DND-41 (cell line): Measurements from ENCODE around the gene CLEC2D.
"Not testable (repeated sequence)": the region's sequence is repeated elsewhere in the genome, so short reads cannot be mapped to it uniquely, and the experiment has no call there.

ENCODE experiments used
- ATAC-seq: fragments of 200-7000 bp; cut with Tn5 transposase; 3 replicates; pipeline ENCODE4 v1.9.1; 2021; ENCODE audit warnings: low read depth; ENCODE audit not compliant: insufficient read depth
- DNase-seq: peaks from one replicate; pipeline ENCODE4 v3.0.0-alpha.2; 2020
- H2AFZ ChIP-seq: 2 replicates; pipeline ENCODE4 v1.6.0; 2012; ENCODE audit warnings: low read depth, low read length
- H3K27ac ChIP-seq: 2 replicates; pipeline ENCODE4 v1.5.1; 2012; ENCODE audit warnings: low read length, inconsistent platforms
- H3K27me3 ChIP-seq: fragments of 200-600 bp; sonication (generic); 2 replicates; pipeline ENCODE4 v1.6.0; 2012; ENCODE audit warnings: low read length, mild to moderate bottlenecking, inconsistent platforms; ENCODE audit not compliant: insufficient read depth, poor library complexity
- H3K36me3 ChIP-seq: 2 replicates; pipeline ENCODE4 v1.5.1; 2012; ENCODE audit warnings: low read length, inconsistent platforms; ENCODE audit not compliant: insufficient read depth
- H3K4me1 ChIP-seq: 2 replicates; pipeline ENCODE4 v1.5.1; 2012; ENCODE audit warnings: mild to moderate bottlenecking, low read length; ENCODE audit not compliant: insufficient read depth
- H3K4me2 ChIP-seq: 2 replicates; pipeline ENCODE4 v1.6.0; 2012; ENCODE audit warnings: mild to moderate bottlenecking, moderate library complexity, low read length, inconsistent platforms; ENCODE audit not compliant: insufficient read depth
- H3K4me3 ChIP-seq, 2 experiments: fragments of 200-600 bp in 1 of 2; shearing (Covaris generic) in 1 of 2; 2 replicates each; pipeline ENCODE4 v1.5.1; 2012 to 2016; ENCODE audit warnings: inconsistent platforms in 2 of 2, low read length in 2 of 2, mild to moderate bottlenecking in 2 of 2, low read depth in 1 of 2, moderate library complexity in 1 of 2
- H3K79me2 ChIP-seq: 2 replicates; pipeline ENCODE4 v1.6.0; 2012; ENCODE audit warnings: low read length, inconsistent platforms; ENCODE audit not compliant: insufficient read depth
- H3K9ac ChIP-seq: 2 replicates; pipeline ENCODE4 v1.6.0; 2012; ENCODE audit warnings: low read depth, mild to moderate bottlenecking, inconsistent platforms, low read length, moderate library complexity
- H3K9me3 ChIP-seq: 2 replicates; pipeline ENCODE4 v1.5.1; 2012; ENCODE audit warnings: low read length, moderate library complexity, mild to moderate bottlenecking, inconsistent platforms; ENCODE audit not compliant: insufficient read depth, severe bottlenecking
- H4K20me1 ChIP-seq: 2 replicates; pipeline ENCODE4 v1.6.0; 2012; ENCODE audit warnings: low read length; ENCODE audit not compliant: insufficient read depth
- EZH2 ChIP-seq: IDR thresholded peaks from 3 replicates; pipeline ENCODE4 v1.6.1; 2012; ENCODE audit warnings: borderline replicate concordance, low read depth, mild to moderate bottlenecking, moderate library complexity, low read length, inconsistent platforms; ENCODE audit not compliant: severe bottlenecking
- TF ChIP-seq, protein P1 (sequence below): IDR thresholded peaks from 2 replicates; pipeline ENCODE4 v1.5.1; 2012; ENCODE audit warnings: borderline replicate concordance, low read length, moderate library complexity, mild to moderate bottlenecking; ENCODE audit not compliant: poor library complexity, severe bottlenecking; ENCODE audit errors: extremely low read depth

Gene CLEC2D

GRCh38 chr12:9732921-9733461 is 63.5 kb downstream of the CLEC2D start, which contains the start of gene CLECL1:
Gene CLECL1 (minus strand): TSS chr12:9733097.
- DNase-seq: no peak
- H3K9me3 ChIP-seq: no peaks in the 10 kb centered on the region
- no peak within 1 kb of the TSS for H3K9ac ChIP-seq
- no peak within 1 kb of the TSS for H3K27ac ChIP-seq
- no peak within 1 kb of the TSS for H3K4me3 ChIP-seq
- no peak for ATAC-seq
- no peaks in the 10 kb centered on the region for H3K36me3 ChIP-seq
- H3K27me3 ChIP-seq: no peaks in the 10 kb centered on the region
- H3K4me1 ChIP-seq: peaks cover 11% of the 10 kb centered on the region; the same call in 1 of the 2 replicates
- H3K4me2 ChIP-seq: no peak within 1 kb of the TSS
- no peak within 1 kb of the TSS for H2AFZ ChIP-seq
- H4K20me1 ChIP-seq: no peaks in the 10 kb centered on the region
- TF ChIP-seq, protein P1, sequence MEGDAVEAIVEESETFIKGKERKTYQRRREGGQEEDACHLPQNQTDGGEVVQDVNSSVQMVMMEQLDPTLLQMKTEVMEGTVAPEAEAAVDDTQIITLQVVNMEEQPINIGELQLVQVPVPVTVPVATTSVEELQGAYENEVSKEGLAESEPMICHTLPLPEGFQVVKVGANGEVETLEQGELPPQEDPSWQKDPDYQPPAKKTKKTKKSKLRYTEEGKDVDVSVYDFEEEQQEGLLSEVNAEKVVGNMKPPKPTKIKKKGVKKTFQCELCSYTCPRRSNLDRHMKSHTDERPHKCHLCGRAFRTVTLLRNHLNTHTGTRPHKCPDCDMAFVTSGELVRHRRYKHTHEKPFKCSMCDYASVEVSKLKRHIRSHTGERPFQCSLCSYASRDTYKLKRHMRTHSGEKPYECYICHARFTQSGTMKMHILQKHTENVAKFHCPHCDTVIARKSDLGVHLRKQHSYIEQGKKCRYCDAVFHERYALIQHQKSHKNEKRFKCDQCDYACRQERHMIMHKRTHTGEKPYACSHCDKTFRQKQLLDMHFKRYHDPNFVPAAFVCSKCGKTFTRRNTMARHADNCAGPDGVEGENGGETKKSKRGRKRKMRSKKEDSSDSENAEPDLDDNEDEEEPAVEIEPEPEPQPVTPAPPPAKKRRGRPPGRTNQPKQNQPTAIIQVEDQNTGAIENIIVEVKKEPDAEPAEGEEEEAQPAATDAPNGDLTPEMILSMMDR: no peak
- no peak for TF ChIP-seq EZH2
- no peaks in the 10 kb centered on the region for H3K79me2 ChIP-seq

GRCh38 chr12:9735601-9736000 is 66.1 kb downstream of the CLEC2D start:
- no peak for ATAC-seq
- H3K27ac ChIP-seq: no peak overlapping the region
- H4K20me1 ChIP-seq: no peaks in the 10 kb centered on the region
- H3K9ac ChIP-seq: no peak overlapping the region
- TF ChIP-seq, protein P1: no peak
- no peak for TF ChIP-seq EZH2
- H3K4me2 ChIP-seq: no peak overlapping the region
- H3K4me1 ChIP-seq: peaks cover 11% of the 10 kb centered on the region; the same call in 1 of the 2 replicates
- H3K4me3 ChIP-seq: no peak overlapping the region
- no peak for DNase-seq
- no peaks in the 10 kb centered on the region for H3K9me3 ChIP-seq
- H3K27me3 ChIP-seq: peaks cover 2% of the 10 kb centered on the region
- H2AFZ ChIP-seq: no peak overlapping the region
- H3K36me3 ChIP-seq: no peaks in the 10 kb centered on the region
- H3K79me2 ChIP-seq: no peaks in the 10 kb centered on the region

- Histone ChIP-seq H3K79me2 (no peaks in the 10 kb centered on the region), H3K27ac (no peak overlapping the region), H2AFZ (no peak overlapping the region), H3K9ac (no peak overlapping the region), H3K4me2 (no peak overlapping the region), H3K4me1 (peaks cover 22% of the 10 kb centered on the region), H3K36me3 (no peaks in the 10 kb centered on the region), H3K4me3 (no peak overlapping the region), H3K9me3 (no peaks in the 10 kb centered on the region), H3K27me3 (peaks cover 2% of the 10 kb centered on the region), H4K20me1 (no peaks in the 10 kb centered on the region)
- TF ChIP-seq, protein P1: no peak
- no peak for TF ChIP-seq EZH2
- no peak for ATAC-seq
- DNase-seq: no peak
Measured at GRCh38 chr12:9736936-9737705, 67.6 kb downstream of the CLEC2D start.

- H2AFZ ChIP-seq, H3K79me2 ChIP-seq, H3K27ac ChIP-seq, H3K9me3 ChIP-seq, H3K4me2 ChIP-seq, ATAC-seq, H3K27me3 ChIP-seq, H3K9ac ChIP-seq, DNase-seq, H3K36me3 ChIP-seq, H4K20me1 ChIP-seq, H3K4me3 ChIP-seq: not testable (repeated sequence)
- peaks cover 39% of the 10 kb centered on the region for H3K4me1 ChIP-seq
Measured at GRCh38 chr12:9738905-9739304, 69.4 kb downstream of the CLEC2D start.

- DNase-seq, H2AFZ ChIP-seq, H3K36me3 ChIP-seq, H3K4me2 ChIP-seq, ATAC-seq, H3K9ac ChIP-seq, H4K20me1 ChIP-seq, H3K27me3 ChIP-seq, H3K27ac ChIP-seq, H3K4me3 ChIP-seq, H3K9me3 ChIP-seq, H3K79me2 ChIP-seq: not testable (repeated sequence)
- peaks cover 39% of the 10 kb centered on the region for H3K4me1 ChIP-seq
Measured at GRCh38 chr12:9739404-9740105, 70.0 kb downstream of the CLEC2D start.
